Prostate gland (tissue), 2 donors: ENCODE measurements around the gene RTN4RL2.

Source experiments
- POLR2A ChIP-seq: fragments of 450-650 bp; IDR thresholded peaks from one replicate; pipeline ENCODE4 v1.6.1; 2016; ENCODE audit warnings: antibody characterized with exemption, mild to moderate bottlenecking
- POLR2AphosphoS5 ChIP-seq: sonication (generic); formaldehyde crosslinking; IDR thresholded peaks from one replicate; pipeline ENCODE4 v1.6.1; 2017; ENCODE audit warnings: antibody characterized with exemption
- TF ChIP-seq, protein P1 (sequence below), 4 experiments: fragments of 200-600 bp in 2 of 4; fragments of 450-650 bp in 2 of 4; sonication (generic) in 2 of 4; IDR thresholded peaks; 1 replicate in 3 of 4; 2 replicates in 1 of 4; pipeline ENCODE4 v1.5.1; 2016 to 2019; ENCODE audit warnings: antibody characterized with exemption in 4 of 4, mild to moderate bottlenecking in 2 of 4, moderate library complexity in 2 of 4

DNA sequence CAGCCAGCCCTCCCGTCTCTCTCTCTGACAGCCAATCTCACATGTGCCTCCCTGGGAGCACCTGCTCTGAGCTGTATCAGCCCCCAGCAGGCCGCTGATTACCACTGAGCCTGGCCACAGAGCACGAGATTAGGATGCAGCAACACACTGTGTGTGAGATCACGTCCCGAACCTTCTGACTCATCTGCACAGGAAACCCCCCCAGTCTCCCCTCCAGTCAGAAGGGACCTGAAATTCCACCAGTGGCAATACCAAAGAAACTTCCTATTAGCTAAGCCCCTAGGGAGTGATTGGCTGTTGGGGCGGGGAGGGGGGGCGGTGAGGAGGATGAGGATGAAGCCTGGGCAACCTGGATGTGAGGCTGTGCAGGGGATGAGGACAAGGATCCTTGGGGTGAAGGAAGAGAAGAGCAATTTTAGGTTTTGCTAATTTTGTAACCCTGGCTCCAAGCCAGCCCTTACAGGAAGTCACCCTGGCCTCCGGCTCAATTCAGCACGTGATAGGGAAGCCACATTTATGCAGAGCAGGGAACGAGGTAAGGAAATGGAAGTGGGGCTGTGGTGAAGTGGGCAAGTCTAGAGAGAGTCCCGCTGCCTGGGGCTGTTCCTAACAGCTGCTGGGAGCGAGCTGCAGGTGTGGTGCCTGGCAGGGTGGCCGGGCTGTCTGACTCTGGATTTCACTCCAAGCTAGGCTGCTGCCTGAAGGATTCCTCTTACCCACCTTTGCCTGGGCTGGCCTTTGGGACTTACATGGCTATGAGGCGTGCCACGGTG lies 35.4 kb upstream of the RTN4RL2 start:
- TF ChIP-seq POLR2A: no peak
- TF ChIP-seq, protein P1, sequence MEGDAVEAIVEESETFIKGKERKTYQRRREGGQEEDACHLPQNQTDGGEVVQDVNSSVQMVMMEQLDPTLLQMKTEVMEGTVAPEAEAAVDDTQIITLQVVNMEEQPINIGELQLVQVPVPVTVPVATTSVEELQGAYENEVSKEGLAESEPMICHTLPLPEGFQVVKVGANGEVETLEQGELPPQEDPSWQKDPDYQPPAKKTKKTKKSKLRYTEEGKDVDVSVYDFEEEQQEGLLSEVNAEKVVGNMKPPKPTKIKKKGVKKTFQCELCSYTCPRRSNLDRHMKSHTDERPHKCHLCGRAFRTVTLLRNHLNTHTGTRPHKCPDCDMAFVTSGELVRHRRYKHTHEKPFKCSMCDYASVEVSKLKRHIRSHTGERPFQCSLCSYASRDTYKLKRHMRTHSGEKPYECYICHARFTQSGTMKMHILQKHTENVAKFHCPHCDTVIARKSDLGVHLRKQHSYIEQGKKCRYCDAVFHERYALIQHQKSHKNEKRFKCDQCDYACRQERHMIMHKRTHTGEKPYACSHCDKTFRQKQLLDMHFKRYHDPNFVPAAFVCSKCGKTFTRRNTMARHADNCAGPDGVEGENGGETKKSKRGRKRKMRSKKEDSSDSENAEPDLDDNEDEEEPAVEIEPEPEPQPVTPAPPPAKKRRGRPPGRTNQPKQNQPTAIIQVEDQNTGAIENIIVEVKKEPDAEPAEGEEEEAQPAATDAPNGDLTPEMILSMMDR (IDR thresholded peaks at IDR 0.05): no peak
- no peak for TF ChIP-seq POLR2AphosphoS5
